Activated CD4-positive, alpha-beta T cell treated with anti-CD3 and anti-CD28 coated beads, Interleukin-2, amount 50 U/mL, for 48 hours (primary cell): ENCODE results near the gene DIAPH1.
A peak's percentile ranks its signal among the peaks of the same experiment; 100 is the strongest.

ENCODE experiments used
- DNase-seq, 2 experiments: peaks; one replicate each; pipeline ENCODE4 v3.0.0-alpha.2; 2020

DIAPH1 gene

GRCh38 chr5:141517312-141517711 is 101.5 kb downstream of the DIAPH1 start:
- no peak for DNase-seq

- no peak for DNase-seq
These were observed 102.2 kb downstream of the DIAPH1 start for GRCh38 chr5:141516672-141517025.

- no peak for DNase-seq
These were observed 102.7 kb downstream of the DIAPH1 start for GRCh38 chr5:141515946-141516671.

- no peak for DNase-seq
These were observed 103.7 kb downstream of the DIAPH1 start for GRCh38 chr5:141515141-141515540.

- peak in 1 of 2 experiments; percentile 32 for DNase-seq
These were observed 104.3 kb downstream of the DIAPH1 start for GRCh38 chr5:141514330-141515133.

- DNase-seq, result peak; percentile 72 to 79
These were observed 105.0 kb downstream of the DIAPH1 start for GRCh38 chr5:141513627-141514329.

- peak; percentile 46 to 54 for DNase-seq
These were observed 105.7 kb downstream of the DIAPH1 start for GRCh38 chr5:141512911-141513626.

- peak; percentile 93 to 94 for DNase-seq
These were observed 106.3 kb downstream of the DIAPH1 start for GRCh38 chr5:141512390-141512910.

GRCh38 chr5:141511771-141512325 is 107.0 kb downstream of the DIAPH1 start:
- DNase-seq, result no peak

- no peak for DNase-seq
These were observed 107.8 kb downstream of the DIAPH1 start for GRCh38 chr5:141510850-141511601.

- no peak for DNase-seq
These were observed 108.6 kb downstream of the DIAPH1 start for GRCh38 chr5:141510160-141510559.

- DNase-seq, result peak in 1 of 2 experiments; percentile 23
These were observed 109.8 kb downstream of the DIAPH1 start for GRCh38 chr5:141508798-141509611.

GRCh38 chr5:141508440-141508797 is 110.4 kb downstream of the DIAPH1 start:
- no peak for DNase-seq

- no peak for DNase-seq
These were observed 111.3 kb downstream of the DIAPH1 start for GRCh38 chr5:141507387-141508091.

- DNase-seq, result no peak
These were observed 112.2 kb downstream of the DIAPH1 start for GRCh38 chr5:141506381-141507155.

- no peak for DNase-seq
These were observed 114.6 kb downstream of the DIAPH1 start for GRCh38 chr5:141504216-141504615.

GRCh38 chr5:141503681-141504080 is 115.1 kb downstream of the DIAPH1 start:
- DNase-seq, result no peak

GRCh38 chr5:141501761-141502160 is 117.0 kb downstream of the DIAPH1 start:
- no peak for DNase-seq

GRCh38 chr5:141496038-141496437 is 122.8 kb downstream of the DIAPH1 start:
- no peak for DNase-seq
